ENCODE data around the gene MS4A6E. TPM values are rescaled to one million over a fixed set of nuclear protein-coding genes. Genes with fewer than 3 reads are reported as not detected.

The MS4A6E gene
- total RNA-seq, 1 donor from 2014 or later, result not detected

DNA sequence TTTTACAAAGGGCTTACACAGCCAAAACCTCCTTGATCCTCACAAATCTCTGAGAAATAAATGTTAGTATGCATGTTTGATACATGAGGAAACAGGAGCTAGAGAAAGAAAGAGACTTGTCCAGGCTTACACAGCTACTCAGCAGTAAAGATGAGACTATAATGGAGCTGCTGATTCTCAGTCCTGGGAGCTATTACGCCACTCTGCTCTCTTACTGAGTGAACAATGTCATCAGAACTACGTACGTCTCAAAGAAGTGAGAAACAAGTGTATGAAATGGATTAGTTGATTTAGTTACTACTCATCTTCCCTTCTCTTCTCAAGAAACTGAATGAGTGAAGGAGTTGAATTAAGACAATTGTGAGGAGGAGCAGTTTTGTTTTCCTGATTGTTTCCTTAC, 12.3 kb downstream of the MS4A6E start:
- no peak overlapping the region for H3K27ac Mint-ChIP-seq
- Histone ChIP-seq H3K79me2 (ENCODE audit: low read depth) (no peaks in the 10 kb centered on the region), H3K27ac (no peak overlapping the region), H3K27me3 (no peaks in the 10 kb centered on the region), H3K4me3 (no peak overlapping the region), H3K9me3 (ENCODE audit: low read depth) (no peaks in the 10 kb centered on the region), H3K4me1 (no peaks in the 10 kb centered on the region), H2AFZ (replicated peaks) (peak overlapping the region; percentile 34), H3K36me3 (no peaks in the 10 kb centered on the region), H3K9ac (no peak overlapping the region), H3F3A (ENCODE audit: low read depth) (no peaks in the 10 kb centered on the region), H4K20me1 (ENCODE audit: low read depth) (no peaks in the 10 kb centered on the region), H3K4me2 (no peak overlapping the region)
- no peak overlapping the region for H3K4me3 Mint-ChIP-seq
- peaks cover 5% of the 10 kb centered on the region for H3K4me1 Mint-ChIP-seq
- H3K27me3 Mint-ChIP-seq (ENCODE audit: insufficient read depth, low read depth), result peaks cover 3% of the 10 kb centered on the region
- H3K36me3 Mint-ChIP-seq, result no peaks in the 10 kb centered on the region
- no peak for DNase-seq (ENCODE audit: low spot score)
- TF ChIP-seq CTCF (IDR thresholded peaks at IDR 0.05), result no peak
- TF ChIP-seq EZH2 (IDR thresholded peaks at IDR 0.05), result no peak
- no peak for TF ChIP-seq EZH2phosphoT487 (IDR thresholded peaks at IDR 0.05)
- H3K9me3 Mint-ChIP-seq, result no peaks in the 10 kb centered on the region

DNA sequence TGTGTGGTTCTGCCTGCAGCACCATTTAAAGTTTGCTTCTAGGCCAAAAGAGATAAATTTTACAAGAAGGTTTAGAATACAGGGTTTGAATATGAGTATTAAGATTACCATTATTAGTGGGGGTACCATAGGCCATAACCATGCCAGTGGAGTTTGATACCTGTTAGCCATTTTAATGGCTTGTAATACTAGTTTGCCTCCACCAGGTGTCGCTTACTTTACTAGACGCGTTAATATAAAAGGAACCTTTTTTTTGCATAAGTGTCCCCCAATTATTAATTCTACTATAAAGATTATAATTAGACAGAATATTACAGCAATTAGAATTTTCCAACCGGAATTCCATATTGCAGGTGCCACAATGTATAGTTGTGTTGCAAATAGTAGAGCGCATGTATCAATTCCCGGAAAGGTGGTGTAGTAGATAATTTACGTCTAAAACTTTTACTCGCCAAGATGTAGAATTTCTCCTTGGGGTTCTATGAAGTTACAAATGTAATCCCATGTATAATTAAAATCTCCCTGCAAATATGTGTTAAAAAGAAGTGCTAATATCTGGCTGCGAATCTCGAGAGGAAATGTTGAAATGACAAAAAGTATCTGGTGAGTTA, 16.1 kb downstream of the MS4A6E start:
- Mint-ChIP-seq H3K27ac (no peak overlapping the region), H3K4me3 (no peak overlapping the region), H3K36me3 (no peaks in the 10 kb centered on the region), H3K4me1 (no peaks in the 10 kb centered on the region), H3K9me3 (no peaks in the 10 kb centered on the region), H3K27me3 (ENCODE audit: insufficient read depth, low read depth) (peaks cover 3% of the 10 kb centered on the region)
- no peak for TF ChIP-seq EZH2 (IDR thresholded peaks at IDR 0.05)
- peak; percentile 71 for TF ChIP-seq CTCF (IDR thresholded peaks at IDR 0.05)
- H2AFZ ChIP-seq (replicated peaks), result no peak overlapping the region
- H3K9me3 ChIP-seq (ENCODE audit: low read depth), result no peaks in the 10 kb centered on the region
- no peak overlapping the region for H3K4me2 ChIP-seq
- peak; percentile 11 for DNase-seq (ENCODE audit: low spot score)
- no peaks in the 10 kb centered on the region for H3K4me1 ChIP-seq
- H3K27me3 ChIP-seq, result no peaks in the 10 kb centered on the region
- H4K20me1 ChIP-seq (ENCODE audit: low read depth), result no peaks in the 10 kb centered on the region
- no peak overlapping the region for H3K4me3 ChIP-seq
- H3F3A ChIP-seq (ENCODE audit: low read depth), result no peaks in the 10 kb centered on the region
- no peaks in the 10 kb centered on the region for H3K36me3 ChIP-seq
- H3K79me2 ChIP-seq (ENCODE audit: low read depth), result no peaks in the 10 kb centered on the region
- H3K27ac ChIP-seq, result no peak overlapping the region
- H3K9ac ChIP-seq, result no peak overlapping the region

- H3K27me3 Mint-ChIP-seq (ENCODE audit: insufficient read depth, low read depth), result peaks cover 3% of the 10 kb centered on the region
- no peaks in the 10 kb centered on the region for H3K4me1 ChIP-seq
Measured at GRCh38 chr11:60344146-60344545, 17.1 kb downstream of the MS4A6E start.

More at GRCh38 chr11:60344146-60344545, 17.1 kb downstream of the MS4A6E start:
- Histone ChIP-seq H3F3A (ENCODE audit: low read depth) (no peaks in the 10 kb centered on the region), H3K27ac (no peak overlapping the region), H3K4me2 (no peak overlapping the region), H2AFZ (replicated peaks) (no peak overlapping the region), H3K4me3 (no peak overlapping the region), H3K9ac (no peak overlapping the region), H4K20me1 (ENCODE audit: low read depth) (no peaks in the 10 kb centered on the region), H3K9me3 (ENCODE audit: low read depth) (no peaks in the 10 kb centered on the region), H3K79me2 (ENCODE audit: low read depth) (no peaks in the 10 kb centered on the region), H3K36me3 (no peaks in the 10 kb centered on the region), H3K27me3 (no peaks in the 10 kb centered on the region)
- TF ChIP-seq EZH2 (IDR thresholded peaks at IDR 0.05) (no peak), CTCF (IDR thresholded peaks at IDR 0.05) (no peak), EZH2phosphoT487 (IDR thresholded peaks at IDR 0.05) (no peak)
- H3K4me1 Mint-ChIP-seq, result no peaks in the 10 kb centered on the region
- H3K27ac Mint-ChIP-seq, result no peak overlapping the region
- H3K9me3 Mint-ChIP-seq, result no peaks in the 10 kb centered on the region
- H3K4me3 Mint-ChIP-seq, result no peak overlapping the region
- no peak for DNase-seq (ENCODE audit: low spot score)
- no peaks in the 10 kb centered on the region for H3K36me3 Mint-ChIP-seq

Measured in neural progenitor cell (in vitro differentiated cells).